ENCODE measurements around the gene GRHL3.
A peak's percentile ranks its signal among the peaks of the same experiment; 100 is the strongest.

Gene GRHL3

GRCh38 chr1:24289937-24290595 is 29.1 kb upstream of the GRHL3 start:
- Histone ChIP-seq H3K27ac (peak overlapping the region; percentile 80; the same call in 1 of the 2 replicates), H3K9ac (ENCODE audit: insufficient read length) (no peak overlapping the region), H3K4me3 (peak overlapping the region; percentile 23), H3K36me3 (ENCODE audit: insufficient read depth, low read length) (no peaks in the 10 kb centered on the region), H3K9me3 (ENCODE audit: low read depth, low read length) (no peaks in the 10 kb centered on the region)
- TF ChIP-seq POLR2AphosphoS5 (IDR thresholded peaks at IDR 0.05; ENCODE audit: borderline replicate concordance, low read depth, low read length) (peak; percentile 73; the same call in 1 of the 2 replicates), EZH2 (IDR thresholded peaks at IDR 0.05) (no peak)
- peak; percentile 87 for DNase-seq (ENCODE audit: low read depth, low spot score)

DNA sequence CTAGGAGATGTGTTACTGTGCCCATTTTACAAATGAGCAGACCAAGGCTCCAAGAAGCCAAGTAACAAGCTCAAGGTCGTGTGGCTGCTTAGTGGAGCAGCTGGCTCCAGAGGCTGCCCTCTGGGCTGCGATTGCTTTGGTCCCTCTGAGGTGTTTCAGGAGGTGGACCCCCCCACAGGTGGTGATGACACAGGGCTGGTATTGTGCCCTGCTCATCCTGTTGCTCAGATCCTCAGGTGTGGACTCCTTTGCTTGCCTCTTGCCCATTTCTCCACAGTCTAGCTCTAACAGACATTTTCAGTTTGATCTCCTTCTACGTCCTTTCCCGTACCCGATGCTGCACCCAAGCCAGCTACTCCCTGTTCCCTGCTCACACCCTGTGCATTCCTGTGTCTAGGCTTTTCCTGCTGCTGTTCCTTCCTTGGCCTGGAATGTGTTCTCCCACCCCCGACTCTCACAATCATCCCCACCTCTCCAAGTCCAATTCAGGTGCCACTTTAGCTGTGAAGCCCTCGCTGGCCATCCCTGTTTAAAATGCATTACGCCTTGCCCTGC is 28.1 kb upstream of the GRHL3 start:
- no peak for DNase-seq (ENCODE audit: low read depth, low spot score)
- Histone ChIP-seq H3K27ac (no peak overlapping the region), H3K4me3 (no peak overlapping the region)

GRCh38 chr1:24292103-24292502 is 27.1 kb upstream of the GRHL3 start:
- Histone ChIP-seq H3K36me3 (ENCODE audit: insufficient read depth, low read length) (no peaks in the 10 kb centered on the region), H3K4me3 (no peak overlapping the region), H3K9ac (ENCODE audit: insufficient read length) (no peak overlapping the region), H3K27ac (no peak overlapping the region), H3K9me3 (ENCODE audit: low read depth, low read length) (no peaks in the 10 kb centered on the region)
- no peak for DNase-seq (ENCODE audit: low read depth, low spot score)
- TF ChIP-seq FOXP2 (optimal IDR thresholded peaks at IDR 0.05; ENCODE audit: control extremely low read depth, extremely low read length, insufficient read depth) (no peak), POLR2AphosphoS5 (IDR thresholded peaks at IDR 0.05; ENCODE audit: borderline replicate concordance, low read depth, low read length) (no peak), EZH2 (IDR thresholded peaks at IDR 0.05) (no peak)

More for the DNA sequence above, 28.1 kb upstream of the GRHL3 start:
- no peak overlapping the region for H3K9ac ChIP-seq (ENCODE audit: insufficient read length)
- no peak for TF ChIP-seq FOXP2 (optimal IDR thresholded peaks at IDR 0.05; ENCODE audit: control extremely low read depth, extremely low read length, insufficient read depth)
- no peak for TF ChIP-seq EZH2 (IDR thresholded peaks at IDR 0.05)
- no peak for TF ChIP-seq POLR2AphosphoS5 (IDR thresholded peaks at IDR 0.05; ENCODE audit: borderline replicate concordance, low read depth, low read length)
- H3K36me3 ChIP-seq (ENCODE audit: insufficient read depth, low read length) = no peaks in the 10 kb centered on the region
- no peaks in the 10 kb centered on the region for H3K9me3 ChIP-seq (ENCODE audit: low read depth, low read length)

GRCh38 chr1:24292887-24293286 is 26.3 kb upstream of the GRHL3 start:
- H3K4me3 ChIP-seq = no peak overlapping the region
- DNase-seq (ENCODE audit: low read depth, low spot score) = no peak
- H3K9me3 ChIP-seq (ENCODE audit: low read depth, low read length) = no peaks in the 10 kb centered on the region
- H3K9ac ChIP-seq (ENCODE audit: insufficient read length) = no peak overlapping the region
- H3K27ac ChIP-seq = no peak overlapping the region
- H3K36me3 ChIP-seq (ENCODE audit: insufficient read depth, low read length) = no peaks in the 10 kb centered on the region
- TF ChIP-seq FOXP2 (optimal IDR thresholded peaks at IDR 0.05; ENCODE audit: control extremely low read depth, extremely low read length, insufficient read depth) (no peak), POLR2AphosphoS5 (IDR thresholded peaks at IDR 0.05; ENCODE audit: borderline replicate concordance, low read depth, low read length) (no peak), EZH2 (IDR thresholded peaks at IDR 0.05) (no peak)

- DNase-seq (ENCODE audit: low read depth, low spot score) = no peak
- H3K9ac ChIP-seq (ENCODE audit: insufficient read length) = no peak overlapping the region
- peak overlapping the region; percentile 93 for H3K27ac ChIP-seq
- H3K4me3 ChIP-seq = 0 out of 2 replicates have a peak overlapping the region, but pooled peaks have one; percentile 8
- TF ChIP-seq FOXP2 (optimal IDR thresholded peaks at IDR 0.05; ENCODE audit: control extremely low read depth, extremely low read length, insufficient read depth) (no peak), EZH2 (IDR thresholded peaks at IDR 0.05) (no peak), POLR2AphosphoS5 (IDR thresholded peaks at IDR 0.05; ENCODE audit: borderline replicate concordance, low read depth, low read length) (no peak)
- no peaks in the 10 kb centered on the region for H3K9me3 ChIP-seq (ENCODE audit: low read depth, low read length)
- H3K36me3 ChIP-seq (ENCODE audit: insufficient read depth, low read length) = no peaks in the 10 kb centered on the region
These were observed 25.5 kb upstream of the GRHL3 start for GRCh38 chr1:24293392-24294227.

- no peak overlapping the region for H3K9ac ChIP-seq (ENCODE audit: insufficient read length)
- peak overlapping the region; percentile 93 for H3K27ac ChIP-seq
- H3K36me3 ChIP-seq (ENCODE audit: insufficient read depth, low read length) = no peaks in the 10 kb centered on the region
- TF ChIP-seq FOXP2 (optimal IDR thresholded peaks at IDR 0.05; ENCODE audit: control extremely low read depth, extremely low read length, insufficient read depth) = no peak
- no peak for TF ChIP-seq EZH2 (IDR thresholded peaks at IDR 0.05)
- no peak for TF ChIP-seq POLR2AphosphoS5 (IDR thresholded peaks at IDR 0.05; ENCODE audit: borderline replicate concordance, low read depth, low read length)
- peak; percentile 88 for DNase-seq (ENCODE audit: low read depth, low spot score)
- peak overlapping the region; percentile 53 for H3K4me3 ChIP-seq
- H3K9me3 ChIP-seq (ENCODE audit: low read depth, low read length) = no peaks in the 10 kb centered on the region
These were observed 24.9 kb upstream of the GRHL3 start for GRCh38 chr1:24294228-24294672.

DNA sequence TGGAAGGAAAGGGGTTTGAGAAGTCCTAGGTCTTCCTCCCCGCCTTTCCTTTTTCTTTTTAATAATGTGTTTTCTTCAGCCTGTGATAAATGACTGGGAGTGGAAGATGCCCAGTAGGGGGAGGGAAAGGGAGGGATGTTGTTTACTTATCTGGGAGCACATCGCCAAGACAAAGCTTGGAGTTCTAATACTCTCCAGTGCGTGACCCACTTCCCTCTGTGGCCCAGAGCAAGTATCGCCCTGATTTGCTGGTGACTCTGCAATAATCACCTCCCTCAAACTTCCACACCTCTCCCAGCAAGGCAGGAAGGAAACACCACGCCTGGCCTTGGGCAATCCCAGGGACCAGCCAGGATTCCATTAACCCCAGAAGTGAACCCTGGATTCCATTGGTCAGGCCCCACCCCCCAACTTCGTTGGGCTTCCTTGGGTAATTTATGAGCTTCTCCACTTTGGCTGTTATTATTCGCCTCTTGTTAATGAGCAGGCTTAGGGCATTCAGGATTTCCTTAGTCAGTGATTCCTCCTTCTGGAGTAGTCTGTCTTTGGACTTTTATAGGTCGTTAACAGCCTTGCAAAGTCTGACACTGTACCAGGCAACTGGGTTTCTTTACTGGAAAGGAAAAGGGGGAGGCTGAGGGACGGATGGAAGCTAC is 24.3 kb upstream of the GRHL3 start:
- no peak for DNase-seq (ENCODE audit: low read depth, low spot score)
- peak overlapping the region; percentile 53 for H3K4me3 ChIP-seq
- TF ChIP-seq EZH2 (IDR thresholded peaks at IDR 0.05) (no peak), FOXP2 (optimal IDR thresholded peaks at IDR 0.05; ENCODE audit: control extremely low read depth, extremely low read length, insufficient read depth) (no peak), POLR2AphosphoS5 (IDR thresholded peaks at IDR 0.05; ENCODE audit: borderline replicate concordance, low read depth, low read length) (peak; percentile 37; the same call in 1 of the 2 replicates)
- no peaks in the 10 kb centered on the region for H3K9me3 ChIP-seq (ENCODE audit: low read depth, low read length)
- H3K36me3 ChIP-seq (ENCODE audit: insufficient read depth, low read length) = no peaks in the 10 kb centered on the region
- peak overlapping the region; percentile 93 for H3K27ac ChIP-seq
- H3K9ac ChIP-seq (ENCODE audit: insufficient read length) = no peak overlapping the region

DNA sequence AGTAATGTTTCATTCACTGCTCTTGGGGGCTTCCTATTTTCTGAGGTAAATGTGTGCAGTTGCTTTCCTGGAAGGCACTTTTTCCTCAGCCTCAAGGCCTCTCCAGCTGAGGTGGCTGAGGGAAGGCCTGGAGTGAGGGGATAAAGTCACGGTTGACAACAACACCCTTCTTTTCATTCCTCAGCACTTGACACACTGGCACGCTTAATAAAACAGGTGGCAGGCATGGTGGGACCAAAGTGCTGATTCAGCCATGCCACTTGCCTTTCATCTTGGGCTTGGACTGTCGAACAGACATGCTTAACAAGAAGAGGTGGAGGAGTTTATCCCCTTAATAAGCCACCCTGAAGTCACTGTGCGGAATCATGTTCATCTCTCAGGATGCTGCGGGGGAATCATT is 23.6 kb upstream of the GRHL3 start:
- Histone ChIP-seq H3K36me3 (ENCODE audit: insufficient read depth, low read length) (no peaks in the 10 kb centered on the region), H3K9ac (ENCODE audit: insufficient read length) (no peak overlapping the region), H3K9me3 (ENCODE audit: low read depth, low read length) (no peaks in the 10 kb centered on the region), H3K27ac (peak overlapping the region; percentile 93), H3K4me3 (peak overlapping the region; percentile 53)
- no peak for DNase-seq (ENCODE audit: low read depth, low spot score)
- TF ChIP-seq FOXP2 (optimal IDR thresholded peaks at IDR 0.05; ENCODE audit: control extremely low read depth, extremely low read length, insufficient read depth) = no peak
- no peak for TF ChIP-seq POLR2AphosphoS5 (IDR thresholded peaks at IDR 0.05; ENCODE audit: borderline replicate concordance, low read depth, low read length)
- no peak for TF ChIP-seq EZH2 (IDR thresholded peaks at IDR 0.05)

All from SK-N-MC (cell line).